HG03432 (cell line): ENCODE data around the gene OTOG.

Experiments
- ATAC-seq: cut with Tn5 transposase; IDR thresholded peaks from one replicate; pipeline ENCODE4 v1.9.1; 2021; ENCODE audit warnings: mild to moderate bottlenecking, moderate library complexity; ENCODE audit not compliant: unreplicated experiment

Gene OTOG

DNA sequence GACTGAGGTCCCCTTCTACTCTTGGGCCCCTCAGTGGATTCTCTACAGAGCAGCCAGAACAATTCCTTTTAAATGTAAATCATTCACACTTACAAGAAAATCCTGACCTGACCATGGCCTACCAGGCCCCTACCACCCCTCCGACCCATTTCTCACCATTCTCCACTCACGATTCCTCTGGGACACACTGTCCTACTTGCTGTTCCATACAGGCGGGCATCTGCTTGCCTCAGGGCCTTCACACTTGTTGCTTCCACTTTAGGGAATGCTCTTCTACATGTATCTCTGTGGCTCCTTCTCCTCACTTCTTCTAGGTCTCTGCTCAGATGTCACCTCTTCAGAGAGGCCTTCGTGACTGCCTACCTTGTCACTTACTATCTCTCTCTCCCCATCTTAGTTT lies 6.3 kb upstream of the OTOG start:
- no peak for ATAC-seq

DNA sequence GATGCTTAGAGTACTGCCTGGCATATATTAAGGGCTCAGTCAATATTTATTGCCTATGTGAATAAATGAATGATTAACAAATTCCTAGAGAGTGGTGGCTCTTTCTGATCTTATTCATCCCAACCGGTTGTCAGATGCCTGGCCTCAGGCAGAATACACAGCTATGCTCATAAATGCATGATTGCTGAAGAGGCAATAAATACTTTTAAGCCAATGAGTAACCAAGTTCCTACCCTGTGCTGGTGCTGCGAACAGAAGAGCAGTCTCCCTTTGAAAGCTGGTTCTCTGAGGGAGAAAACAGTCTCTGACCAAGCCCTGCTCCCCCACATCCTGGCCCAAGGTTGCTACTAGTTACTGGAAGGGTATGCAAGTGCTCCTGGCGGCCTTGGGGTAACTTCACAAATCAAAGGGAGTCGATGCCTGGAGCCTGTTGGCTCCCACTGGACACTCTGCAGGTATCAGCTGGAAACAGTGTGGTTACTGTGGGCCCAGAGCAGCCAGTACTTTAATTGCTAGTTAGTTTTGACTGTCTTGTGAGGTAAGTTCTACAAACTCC lies 5.7 kb upstream of the OTOG start:
- no peak for ATAC-seq

DNA sequence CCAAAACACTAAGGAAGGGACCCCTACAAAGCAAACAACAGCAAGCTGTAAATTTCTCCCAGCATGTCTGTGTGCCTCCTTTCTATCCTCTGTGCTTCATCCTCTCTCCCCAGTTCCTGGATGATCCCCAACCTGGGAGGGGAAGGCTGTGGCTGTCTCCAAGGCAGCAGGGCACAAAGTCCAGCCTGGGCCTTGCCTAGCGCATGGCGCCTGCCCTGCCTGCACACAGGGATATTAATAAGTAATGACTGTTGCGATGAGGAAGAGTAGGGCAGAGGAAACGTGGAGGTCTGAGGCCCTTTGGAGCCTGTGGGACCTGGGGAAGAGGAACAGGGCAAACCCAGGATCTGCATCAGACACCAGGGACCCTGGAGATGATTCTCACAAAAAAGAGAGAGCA lies 4.8 kb upstream of the OTOG start:
- no peak for ATAC-seq

DNA sequence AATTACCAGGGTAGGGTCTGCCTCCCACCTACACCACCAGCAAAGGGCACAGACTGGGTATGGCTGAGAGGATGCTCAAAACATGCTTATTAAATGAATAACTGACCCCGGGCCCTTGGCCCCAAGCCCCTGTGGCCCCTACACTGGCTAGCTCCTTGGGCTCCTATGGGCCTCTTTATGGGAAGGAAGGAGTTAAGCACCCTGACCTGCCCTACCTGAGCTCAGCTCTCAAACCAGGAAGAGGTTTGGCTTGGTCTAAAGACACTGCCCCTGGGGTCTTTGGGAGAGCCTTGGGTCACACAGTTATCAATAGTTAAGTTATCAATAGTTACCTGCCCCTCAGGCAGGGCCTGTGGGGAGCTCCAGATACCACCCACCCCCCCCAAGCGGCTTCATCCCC lies 4.0 kb upstream of the OTOG start:
- no peak for ATAC-seq

DNA sequence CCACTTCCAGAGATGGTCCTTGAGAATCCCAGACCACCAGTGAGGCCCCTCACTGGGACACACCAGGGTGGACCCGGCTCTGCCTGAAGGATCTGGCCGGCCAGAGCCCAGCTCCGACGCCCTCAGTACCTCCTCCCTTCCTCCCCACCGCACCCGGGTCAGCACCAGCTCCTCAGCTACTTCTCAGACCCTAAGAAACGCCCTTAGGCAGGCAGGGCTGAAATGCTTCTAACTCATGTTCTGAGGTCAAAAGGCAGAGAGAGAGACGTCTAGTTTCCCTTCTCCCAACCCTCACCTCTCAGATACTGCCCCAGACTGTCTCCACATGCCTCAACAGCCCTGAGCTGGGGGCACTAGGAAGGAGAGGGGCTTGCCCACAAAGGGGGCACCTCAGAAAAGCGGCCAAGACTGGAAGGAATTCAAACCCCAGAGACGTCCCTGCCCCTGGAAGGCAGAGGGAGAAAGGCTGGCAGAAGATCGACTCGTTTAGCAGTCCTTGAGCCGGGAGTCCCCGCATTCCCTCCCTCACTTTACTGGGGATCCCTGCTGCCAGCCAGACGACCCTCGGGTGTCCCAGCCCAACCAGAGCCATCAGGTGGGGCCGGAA lies 3.4 kb upstream of the OTOG start:
- ATAC-seq, result no peak

DNA sequence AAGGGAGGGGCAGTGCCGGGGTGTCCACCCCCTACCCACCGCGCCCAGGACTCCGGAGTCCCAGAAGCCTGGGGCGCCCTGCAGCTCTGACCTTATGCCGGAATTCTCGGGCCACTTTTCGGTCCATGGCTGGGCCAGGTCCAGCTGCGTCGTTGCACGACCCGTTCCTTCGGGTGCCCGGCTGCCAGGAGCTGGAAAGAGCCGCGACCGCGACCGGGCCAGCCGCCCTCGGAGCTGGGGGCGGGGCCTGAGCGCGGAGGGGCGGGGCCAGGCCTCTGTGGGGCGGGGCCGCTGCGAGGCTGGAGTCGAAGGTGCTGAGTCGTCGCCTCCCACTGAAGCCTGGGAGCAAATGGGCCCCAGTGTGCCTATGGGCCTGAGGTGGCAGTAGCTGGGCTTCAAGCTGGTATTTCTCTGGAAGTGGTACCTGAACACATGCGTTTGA lies 2.9 kb upstream of the OTOG start, which contains the start of gene USH1C:
USH1C (minus strand) TSS at position 236 of the 442 bp plus-strand sequence; CDS start at position 127, 109 bp downstream.
- ATAC-seq, result no peak

DNA sequence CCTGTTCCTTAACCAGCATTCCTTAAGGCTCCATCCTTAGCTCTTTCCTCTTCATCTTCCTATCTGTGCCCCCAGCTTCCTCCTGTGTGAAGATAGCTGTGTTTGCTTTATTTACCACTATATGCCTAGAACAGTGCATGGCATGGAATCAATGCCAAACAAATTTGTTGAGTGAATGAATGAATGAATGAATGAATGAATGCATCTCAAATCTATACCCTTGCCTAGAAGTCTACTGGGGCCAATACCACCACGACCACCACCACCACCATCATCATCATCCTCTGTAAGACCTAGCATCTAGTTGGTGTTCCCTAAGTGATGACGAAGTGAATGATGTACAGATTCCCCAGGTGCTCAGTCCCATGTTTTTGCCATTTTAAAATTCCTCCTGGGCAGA lies 819 bp upstream of the OTOG start:
- ATAC-seq, result no peak

DNA sequence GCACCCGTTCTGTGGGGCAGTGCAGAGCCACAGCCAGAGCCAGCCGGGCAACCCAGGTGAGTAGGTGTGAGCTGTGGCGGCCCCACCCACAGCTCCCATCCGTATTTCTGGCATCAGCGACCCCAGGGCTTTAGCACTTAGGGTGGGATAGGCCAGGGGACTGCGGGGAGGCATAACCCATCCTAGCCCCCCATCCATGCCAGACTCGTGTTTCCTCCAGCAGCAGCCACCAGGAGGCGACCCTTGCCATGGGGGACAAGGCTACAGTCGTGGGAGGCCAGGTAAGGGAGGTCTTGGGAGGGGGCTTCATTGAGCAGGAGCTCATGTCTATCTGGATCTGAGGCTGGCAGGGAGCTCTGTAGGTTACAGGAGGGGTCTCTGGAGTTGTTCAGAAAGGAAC lies 873 bp downstream of the OTOG start:
- ATAC-seq, result no peak

DNA sequence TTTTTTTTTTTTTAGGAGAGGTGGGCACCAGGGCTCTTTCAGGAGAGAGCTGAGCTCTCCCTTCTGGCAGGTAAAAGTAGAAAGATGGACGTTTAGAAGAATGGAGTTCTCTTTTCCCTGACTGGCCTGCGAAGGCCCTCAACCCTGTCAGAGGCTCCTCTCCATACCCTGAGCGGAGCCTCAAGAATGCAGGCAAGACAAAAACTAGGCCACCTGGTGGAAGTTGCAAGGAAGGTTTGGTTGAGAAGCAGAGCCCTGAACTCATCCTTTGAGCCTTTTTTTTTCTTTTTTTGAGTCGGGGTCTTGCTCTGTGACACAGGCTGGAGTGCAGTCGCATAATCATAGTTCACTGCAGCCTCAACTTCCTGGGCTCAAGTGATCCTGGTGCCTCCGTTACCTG lies 1.4 kb downstream of the OTOG start:
- ATAC-seq, result no peak

DNA sequence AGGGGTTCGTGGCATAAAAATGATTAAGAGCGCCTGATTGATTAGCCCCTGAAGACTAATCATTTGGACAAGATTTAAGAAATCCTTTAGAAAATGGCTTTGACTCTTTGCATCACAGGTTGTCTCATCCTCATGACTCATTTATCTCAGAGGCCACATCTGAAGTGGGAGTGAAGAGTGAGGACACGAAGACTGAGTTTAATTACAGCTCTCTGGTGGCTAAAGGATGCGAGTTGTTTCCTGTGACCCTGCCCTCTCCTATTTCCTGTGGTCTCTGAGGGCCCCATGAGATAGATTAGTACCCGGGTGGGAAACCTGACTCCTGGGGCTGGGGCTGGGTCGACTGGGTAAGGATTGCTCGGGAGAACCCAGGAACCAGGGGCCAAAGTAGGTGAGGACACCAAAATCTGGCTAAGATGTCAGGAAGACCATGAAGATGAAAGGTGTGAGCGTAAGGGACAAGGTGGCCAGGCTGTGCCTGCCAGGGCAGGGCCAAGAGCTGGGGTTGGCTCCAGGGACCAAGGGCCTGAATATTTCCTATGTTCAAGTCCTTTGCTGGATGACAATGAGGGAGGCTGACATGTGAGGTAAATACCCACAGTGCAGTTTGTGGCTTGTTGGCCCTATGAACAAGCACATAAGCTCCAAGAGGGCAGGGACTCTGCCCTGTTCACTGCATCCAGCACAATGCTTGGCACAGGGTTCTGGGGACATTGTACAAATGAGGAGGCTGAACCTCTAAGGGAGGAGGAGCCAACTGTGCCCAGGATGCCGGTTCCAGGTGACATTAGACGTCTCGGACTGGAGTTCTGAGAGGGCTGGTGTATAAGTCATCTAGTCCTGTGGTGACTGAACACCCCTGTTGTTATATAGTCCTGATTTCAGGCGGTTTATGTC lies 3.6 kb downstream of the OTOG start:
- no peak for ATAC-seq

DNA sequence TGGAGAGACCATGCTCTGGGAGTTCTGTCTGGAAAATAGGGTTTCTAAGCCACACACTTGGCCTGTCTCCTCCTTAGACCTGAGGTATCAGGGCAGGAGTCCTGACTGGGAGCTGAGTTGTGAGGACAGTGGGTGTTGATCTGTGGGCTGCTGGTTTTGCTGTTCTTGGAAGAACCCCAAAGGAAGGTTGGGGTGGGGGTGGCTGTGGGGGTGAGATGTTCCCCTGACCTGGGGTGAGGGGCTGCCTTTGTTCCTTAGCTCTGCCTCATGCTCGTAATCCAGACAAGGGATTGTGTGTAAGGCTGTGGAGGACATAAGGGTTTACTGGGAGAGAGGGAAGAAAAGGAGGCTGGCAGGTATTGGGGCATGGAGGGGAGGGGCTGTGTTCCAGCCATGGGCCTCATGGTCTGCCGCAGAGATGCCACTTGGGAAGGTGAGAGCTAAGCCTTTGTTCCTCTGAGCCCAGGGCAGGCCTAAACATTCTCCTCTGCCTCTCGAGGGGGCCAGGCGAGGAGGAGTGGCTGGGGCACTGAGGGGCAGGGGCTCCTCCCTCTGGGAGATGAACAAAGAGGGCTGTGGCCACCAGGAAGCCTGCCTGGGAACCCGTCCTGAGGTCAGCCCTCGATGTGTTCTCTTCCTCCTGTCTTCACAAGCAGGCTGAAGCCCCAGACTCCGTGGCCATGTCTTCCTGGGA lies 4.4 kb downstream of the OTOG start:
- ATAC-seq, result no peak

DNA sequence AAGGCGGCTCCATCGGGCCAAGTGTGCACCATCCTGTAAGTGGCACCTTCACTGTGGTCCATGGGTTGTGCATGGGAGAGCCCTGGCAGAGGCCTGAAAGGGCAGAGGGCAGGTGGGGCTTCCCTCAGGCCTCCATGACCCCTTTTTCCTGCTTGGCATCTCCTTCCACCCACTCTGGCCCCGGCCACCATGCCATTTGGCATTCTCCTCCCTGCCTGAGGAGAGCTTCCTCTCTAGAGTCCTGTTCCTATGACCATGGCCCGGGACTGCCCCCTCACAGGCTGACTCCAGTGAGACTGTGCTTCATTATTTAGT lies 4.9 kb downstream of the OTOG start:
- ATAC-seq, result no peak

DNA sequence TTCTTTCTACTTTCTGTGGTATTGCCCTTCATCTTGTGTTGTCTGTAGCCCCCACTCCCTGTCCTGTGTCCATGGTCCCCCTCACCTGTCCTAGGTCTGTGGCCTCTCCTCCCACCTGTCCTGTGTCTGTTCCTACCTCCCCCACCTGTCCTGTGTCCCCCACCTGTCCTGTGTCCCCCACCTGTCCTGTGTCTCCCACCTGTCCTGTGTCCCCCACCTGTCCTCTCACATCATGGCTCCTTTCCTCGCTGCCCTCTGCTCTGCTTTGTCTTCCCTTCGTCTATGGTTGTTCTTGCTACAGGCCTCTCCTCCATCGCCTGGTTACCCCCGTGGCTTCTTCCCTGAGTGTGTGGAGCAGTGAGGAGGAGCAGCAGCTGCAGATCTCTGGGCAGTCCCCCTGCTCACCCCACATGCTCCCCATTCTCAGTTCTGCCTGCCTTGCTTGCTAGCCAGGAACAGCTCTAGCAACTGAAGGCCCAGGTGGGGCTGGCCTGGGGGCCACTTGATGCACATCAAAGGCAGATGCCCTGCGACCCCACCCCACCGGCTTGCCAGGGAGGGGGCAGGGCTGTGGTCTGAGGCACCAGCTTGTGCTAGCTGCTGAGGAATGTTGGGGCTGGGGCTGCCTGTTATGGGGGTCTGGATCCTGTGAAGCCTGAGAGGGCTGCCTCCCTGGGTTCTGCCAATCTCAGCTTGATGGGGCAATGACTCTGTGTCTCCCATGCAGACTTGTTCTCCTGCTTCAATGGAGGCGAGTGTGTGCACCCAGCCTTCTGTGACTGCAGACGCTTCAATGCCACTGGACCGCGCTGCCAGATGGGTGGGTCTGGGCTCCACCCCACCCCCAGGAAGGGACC lies 5.6 kb downstream of the OTOG start:
- ATAC-seq, result no peak

DNA sequence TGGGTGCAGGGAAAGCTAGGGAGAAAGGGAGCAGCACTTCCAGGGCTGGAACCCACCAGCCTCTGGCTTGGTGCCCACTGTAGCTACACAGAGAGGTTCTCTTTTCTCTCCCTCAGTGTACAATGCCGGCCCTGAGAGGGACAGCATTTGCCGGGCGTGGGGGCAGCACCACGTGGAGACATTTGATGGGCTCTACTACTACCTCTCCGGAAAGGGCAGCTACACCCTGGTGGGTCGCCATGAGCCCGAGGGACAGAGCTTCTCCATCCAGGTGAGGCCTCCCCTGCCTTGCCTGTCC lies 6.1 kb downstream of the OTOG start:
- no peak for ATAC-seq

DNA sequence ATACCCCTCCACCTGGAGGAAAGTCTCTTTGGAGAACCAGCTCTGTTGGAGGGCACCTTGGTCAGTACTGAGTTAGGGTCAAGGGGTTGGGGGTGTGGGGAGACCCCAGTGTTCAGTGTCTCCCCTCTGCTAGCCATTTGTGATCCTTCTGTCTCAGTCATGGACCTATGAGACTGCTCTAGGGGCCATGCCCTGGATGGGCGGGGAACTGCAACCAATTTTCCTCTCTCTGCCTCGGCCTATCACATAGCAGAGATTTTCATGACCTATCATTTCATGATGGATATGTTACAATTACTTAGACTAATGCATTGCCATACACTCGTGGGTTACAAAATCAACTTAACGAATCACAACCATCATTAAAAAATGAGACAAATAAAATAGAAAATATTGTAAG lies 7.4 kb downstream of the OTOG start:
- ATAC-seq, result no peak

DNA sequence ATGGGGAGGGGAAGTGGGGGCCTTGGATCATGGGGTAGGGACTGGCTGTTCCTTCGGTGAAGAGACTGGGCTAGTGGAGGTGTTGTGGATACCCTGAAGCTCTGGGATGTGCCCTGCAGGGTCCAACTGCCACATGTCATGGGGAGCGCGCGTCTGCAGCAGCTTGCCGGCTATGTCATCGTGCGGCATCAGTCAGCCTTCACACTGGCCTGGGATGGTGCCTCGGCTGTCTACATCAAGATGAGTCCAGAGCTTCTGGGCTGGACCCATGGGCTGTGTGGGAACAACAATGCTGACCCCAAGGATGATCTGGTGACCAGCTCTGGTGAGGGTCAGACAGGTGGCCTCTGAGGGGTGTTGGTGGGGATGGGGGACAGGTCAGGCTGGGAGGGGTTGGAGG lies 9.9 kb downstream of the OTOG start:
- ATAC-seq, result no peak

DNA sequence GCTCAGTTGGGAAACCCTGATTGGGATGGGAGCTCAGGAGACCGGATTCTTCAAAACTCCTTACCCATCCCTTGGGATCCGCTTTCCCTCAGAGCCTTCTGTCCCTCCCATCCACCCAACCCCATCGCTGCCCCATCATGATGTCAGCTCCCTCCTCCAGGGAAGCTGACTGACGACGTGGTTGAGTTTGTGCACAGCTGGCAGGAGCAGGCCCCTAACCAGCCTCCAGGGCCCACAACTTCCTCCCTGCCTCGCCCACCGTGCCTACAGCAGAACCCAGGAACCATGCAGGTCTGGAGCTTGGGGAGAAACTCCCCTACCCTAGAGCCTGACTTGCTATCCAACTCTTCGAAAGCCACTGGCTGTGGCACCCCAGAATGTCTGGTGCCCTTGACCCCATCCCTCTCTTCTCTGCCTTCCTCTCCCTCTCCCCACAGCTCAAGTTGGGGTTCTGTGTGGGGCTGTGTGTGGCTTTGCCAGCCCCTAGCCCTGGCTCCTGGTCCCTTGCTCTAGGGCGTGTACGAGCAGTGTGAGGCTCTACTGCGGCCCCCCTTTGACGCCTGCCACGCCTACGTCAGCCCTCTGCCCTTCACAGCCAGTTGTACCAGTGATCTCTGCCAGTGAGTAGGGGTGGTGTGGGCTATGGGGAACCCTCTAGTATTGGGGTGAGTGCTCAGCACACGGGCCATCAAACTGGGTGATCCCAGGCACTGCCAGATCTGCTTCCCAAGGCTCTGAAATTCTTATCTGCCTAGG lies 11.1 kb downstream of the OTOG start:
- no peak for ATAC-seq

DNA sequence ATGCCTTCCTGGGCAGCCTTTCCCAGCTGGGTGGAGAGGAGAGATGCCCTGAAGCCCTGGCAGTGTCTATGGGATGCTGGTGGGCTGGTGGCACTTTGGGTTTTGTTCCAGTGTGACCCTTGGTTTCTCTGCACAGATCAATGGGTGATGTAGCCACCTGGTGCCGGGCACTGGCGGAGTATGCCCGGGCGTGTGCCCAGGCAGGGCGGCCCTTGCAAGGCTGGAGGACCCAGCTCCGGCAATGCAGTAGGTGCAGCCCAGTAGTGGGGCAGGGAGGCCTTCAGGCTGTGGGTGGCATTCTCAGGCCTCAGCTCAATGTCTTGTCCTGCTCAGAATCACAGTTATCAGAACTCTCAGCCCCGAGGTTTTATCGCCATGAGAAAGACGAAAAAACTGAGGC lies 11.9 kb downstream of the OTOG start:
- ATAC-seq, result no peak

DNA sequence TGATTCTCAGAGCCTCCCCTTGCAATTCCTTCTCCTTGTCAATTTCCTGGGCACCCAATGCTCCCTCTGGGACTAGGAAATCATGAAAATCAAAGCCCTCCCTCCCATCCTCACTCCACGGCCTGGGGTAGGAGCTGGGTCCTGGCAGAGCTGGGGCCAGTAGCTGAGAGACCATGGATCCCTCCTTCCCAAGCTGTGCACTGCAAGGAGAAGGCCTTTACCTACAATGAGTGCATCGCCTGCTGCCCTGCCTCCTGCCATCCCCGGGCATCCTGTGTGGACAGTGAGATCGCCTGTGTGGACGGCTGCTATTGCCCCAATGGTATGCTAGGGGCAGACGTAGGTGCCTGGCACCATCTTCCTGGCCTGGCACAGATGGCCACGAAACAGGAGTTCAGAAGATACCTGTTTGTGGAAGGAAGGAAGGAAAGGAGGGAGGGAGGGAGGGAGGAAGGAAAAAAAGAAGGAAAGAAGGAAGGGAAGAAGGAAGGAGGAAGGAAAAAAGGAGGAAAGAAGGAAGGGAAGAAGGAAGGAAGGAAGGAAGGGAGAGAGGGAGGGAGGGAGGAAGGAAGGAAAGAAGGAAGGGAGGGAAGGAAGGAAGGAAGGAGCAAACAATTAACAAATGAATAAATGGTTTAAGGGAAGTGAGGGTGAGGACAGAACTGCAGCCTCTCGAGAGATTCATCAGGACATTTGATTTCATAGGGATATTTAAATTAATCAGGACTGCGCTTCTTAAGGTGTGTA lies 12.5 kb downstream of the OTOG start:
- ATAC-seq, result no peak
